Smooth muscle cell (in vitro differentiated cells): ENCODE data around the gene WASF1. TPM values are rescaled to one million over a fixed set of nuclear protein-coding genes. Genes with fewer than 3 reads are reported as not detected.

Experiments used
- DNase-seq: peaks from one replicate; lab custom pipeline; 2025; ENCODE audit not compliant: unreplicated experiment; lab: John Stamatoyannopoulos, UW
- H2AFZ ChIP-seq: fragments of 200-600 bp; sonication (generic); 2 replicates; pipeline ENCODE4 v1.6.0; 2016; ENCODE audit warnings: antibody characterized with exemption, low read depth, mild to moderate bottlenecking
- H3F3A ChIP-seq: fragments of 200-600 bp; sonication (generic); 2 replicates; pipeline ENCODE4 v1.6.0; 2017; ENCODE audit warnings: antibody characterized with exemption, low read depth
- H3K27ac ChIP-seq: fragments of 200-600 bp; sonication (generic); 2 replicates; pipeline ENCODE4 v1.5.1; 2016; ENCODE audit warnings: low read depth, mild to moderate bottlenecking
- H3K27me3 ChIP-seq: fragments of 200-600 bp; sonication (generic); 2 replicates; pipeline ENCODE4 v1.6.1; 2016; ENCODE audit warnings: low read depth, mild to moderate bottlenecking
- H3K36me3 ChIP-seq: fragments of 200-600 bp; sonication (generic); 2 replicates; pipeline ENCODE4 v1.5.1; 2016; ENCODE audit warnings: low read depth
- H3K4me1 ChIP-seq: fragments of 200-600 bp; sonication (generic); 2 replicates; pipeline ENCODE4 v1.5.1; 2016; ENCODE audit warnings: low read depth
- H3K4me2 ChIP-seq: fragments of 200-600 bp; sonication (generic); 2 replicates; pipeline ENCODE4 v1.6.0; 2016; ENCODE audit warnings: mild to moderate bottlenecking
- H3K4me3 ChIP-seq: fragments of 200-600 bp; sonication (generic); 2 replicates; pipeline ENCODE4 v1.5.1; 2016; ENCODE audit warnings: mild to moderate bottlenecking
- H3K79me2 ChIP-seq: fragments of 200-600 bp; sonication (generic); 2 replicates; pipeline ENCODE4 v1.6.0; 2016; ENCODE audit warnings: low read depth, mild to moderate bottlenecking
- H3K9ac ChIP-seq: fragments of 200-600 bp; sonication (generic); 2 replicates; pipeline ENCODE4 v1.6.0; 2016; ENCODE audit warnings: low read depth
- H3K9me3 ChIP-seq: fragments of 200-600 bp; sonication (generic); replicated peaks from 2 replicates; pipeline ENCODE4 v1.5.1; 2016; ENCODE audit warnings: low read depth
- H4K20me1 ChIP-seq: fragments of 200-600 bp; sonication (generic); 2 replicates; pipeline ENCODE4 v1.6.0; 2016; ENCODE audit warnings: low read depth
- WGBS: methylation state at CpG from one replicate; pipeline ENCODE4 v1.1.7; 2016; ENCODE audit warnings: low lambda C conversion rate; 5-methylcytosine and 5-hydroxymethylcytosine counted together
- polyA plus RNA-seq: library from polyadenylated mRNA; unstranded; fragments of >200 nt; fragmentation: Nextera tagmentation; extraction: Ambion mirVana; gene quantifications from 2 replicates; pipeline ENCODE4 v1.2.1, GENCODE V29; 2016
- total RNA-seq: library from RNA; depleted of rRNA; stranded (reverse); fragments of >200 nt; gene quantifications from 2 replicates; pipeline ENCODE4 v1.2.3, GENCODE V29; 2014
- TF ChIP-seq, protein P1 (sequence below): fragments of 200-600 bp; sonication (generic); IDR thresholded peaks from 2 replicates; pipeline ENCODE4 v1.5.1; 2017; ENCODE audit warnings: borderline replicate concordance, mild to moderate bottlenecking, antibody characterized with exemption; ENCODE audit not compliant: insufficient read depth, poor library complexity, severe bottlenecking

WASF1 gene
- total and polyA plus RNA-seq, 2 experiments from 2014 or later = 16.9 to 26.5 TPM

DNA sequence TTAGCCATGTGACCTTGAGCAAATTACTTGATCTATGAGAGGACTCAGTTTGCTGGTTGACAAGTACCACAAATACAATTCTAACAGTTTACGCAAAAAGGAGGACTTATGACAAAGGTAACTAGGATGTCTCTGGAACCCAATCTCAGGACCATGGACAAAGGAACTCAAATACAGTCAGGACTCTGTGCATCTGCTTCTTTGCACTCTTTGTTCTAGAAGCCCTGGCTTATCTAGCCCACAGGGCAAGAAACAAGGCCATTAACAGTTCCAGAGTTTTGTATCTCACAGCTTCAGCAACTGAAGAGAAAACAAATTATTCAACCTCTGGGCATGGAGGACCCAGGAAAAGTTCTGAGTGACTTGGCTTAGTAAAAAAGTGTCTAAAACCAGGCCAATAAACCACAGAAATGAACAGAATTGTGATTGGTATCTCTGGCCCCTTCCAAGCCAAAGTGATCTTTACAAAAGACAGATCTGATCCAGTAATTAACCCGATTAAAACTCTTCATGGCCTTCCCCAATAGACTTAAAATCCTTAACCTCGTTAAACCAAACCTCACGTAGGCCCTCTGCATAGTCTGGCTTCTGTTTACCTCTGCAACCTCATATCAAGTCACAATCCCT lies 5.9 kb downstream of the WASF1 start:
- Histone ChIP-seq H3K27me3 (no peaks in the 10 kb centered on the region), H3K4me1 (peaks cover 19% of the 10 kb centered on the region), H4K20me1 (peaks cover 90% of the 10 kb centered on the region), H3K9ac (no peak overlapping the region), H3K36me3 (no peaks in the 10 kb centered on the region), H3K4me3 (no peak overlapping the region), H3K79me2 (peaks cover 91% of the 10 kb centered on the region), H3K27ac (no peak overlapping the region), H3F3A (no peaks in the 10 kb centered on the region), H2AFZ (no peak overlapping the region), H3K4me2 (no peak overlapping the region), H3K9me3 (no peaks in the 10 kb centered on the region)
- WGBS = 76% methylated on average over 4 of the region's 4 CpGs
- DNase-seq = no peak
- TF ChIP-seq, protein P1, sequence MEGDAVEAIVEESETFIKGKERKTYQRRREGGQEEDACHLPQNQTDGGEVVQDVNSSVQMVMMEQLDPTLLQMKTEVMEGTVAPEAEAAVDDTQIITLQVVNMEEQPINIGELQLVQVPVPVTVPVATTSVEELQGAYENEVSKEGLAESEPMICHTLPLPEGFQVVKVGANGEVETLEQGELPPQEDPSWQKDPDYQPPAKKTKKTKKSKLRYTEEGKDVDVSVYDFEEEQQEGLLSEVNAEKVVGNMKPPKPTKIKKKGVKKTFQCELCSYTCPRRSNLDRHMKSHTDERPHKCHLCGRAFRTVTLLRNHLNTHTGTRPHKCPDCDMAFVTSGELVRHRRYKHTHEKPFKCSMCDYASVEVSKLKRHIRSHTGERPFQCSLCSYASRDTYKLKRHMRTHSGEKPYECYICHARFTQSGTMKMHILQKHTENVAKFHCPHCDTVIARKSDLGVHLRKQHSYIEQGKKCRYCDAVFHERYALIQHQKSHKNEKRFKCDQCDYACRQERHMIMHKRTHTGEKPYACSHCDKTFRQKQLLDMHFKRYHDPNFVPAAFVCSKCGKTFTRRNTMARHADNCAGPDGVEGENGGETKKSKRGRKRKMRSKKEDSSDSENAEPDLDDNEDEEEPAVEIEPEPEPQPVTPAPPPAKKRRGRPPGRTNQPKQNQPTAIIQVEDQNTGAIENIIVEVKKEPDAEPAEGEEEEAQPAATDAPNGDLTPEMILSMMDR = no peak

DNA sequence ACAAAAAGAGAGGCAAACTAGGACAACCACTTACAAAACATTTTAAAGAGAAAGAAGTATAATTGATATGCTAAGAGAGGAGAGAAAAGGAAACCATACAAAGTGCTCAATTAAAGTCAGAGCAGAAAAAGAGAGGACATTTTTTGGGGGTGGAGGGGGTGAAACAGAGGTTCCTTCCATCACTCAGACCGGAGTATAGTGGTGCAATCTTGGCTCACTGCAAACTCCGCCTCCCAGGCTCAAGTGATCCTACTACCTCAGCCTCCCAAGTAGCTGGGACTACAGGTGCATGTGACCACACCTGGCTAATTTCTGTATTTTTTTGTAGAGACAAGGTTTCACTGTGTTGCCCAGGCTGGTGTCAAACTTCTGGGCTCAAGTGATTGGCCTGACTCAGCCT lies 9.4 kb downstream of the WASF1 start:
- DNase-seq = no peak
- H4K20me1 ChIP-seq = peaks cover 99% of the 10 kb centered on the region

GRCh38 chr6:110158479-110158878 lies 21.0 kb downstream of the WASF1 start:
- Histone ChIP-seq H3K9me3 (no peaks in the 10 kb centered on the region), H3F3A (no peaks in the 10 kb centered on the region), H3K36me3 (no peaks in the 10 kb centered on the region), H3K4me1 (no peaks in the 10 kb centered on the region), H3K9ac (no peak overlapping the region), H4K20me1 (peaks cover 20% of the 10 kb centered on the region), H3K27ac (no peak overlapping the region), H3K27me3 (no peaks in the 10 kb centered on the region), H3K4me3 (no peak overlapping the region), H3K79me2 (peaks cover 18% of the 10 kb centered on the region), H3K4me2 (no peak overlapping the region), H2AFZ (no peak overlapping the region)
- TF ChIP-seq, protein P1 = no peak
- no peak for DNase-seq
- WGBS = 100% methylated on average over 1 of the region's 1 CpG

More for the DNA sequence above, 9.4 kb downstream of the WASF1 start:
- H3K9ac ChIP-seq = no peak overlapping the region
- peaks cover 5% of the 10 kb centered on the region for H3K4me1 ChIP-seq
- H3K27me3 ChIP-seq = no peaks in the 10 kb centered on the region
- H3K4me2 ChIP-seq = no peak overlapping the region
- H3K79me2 ChIP-seq = peaks cover 85% of the 10 kb centered on the region
- H3K4me3 ChIP-seq = no peak overlapping the region
- TF ChIP-seq, protein P1 = no peak
- H2AFZ ChIP-seq = no peak overlapping the region
- no peaks in the 10 kb centered on the region for H3K9me3 ChIP-seq
- H3K36me3 ChIP-seq = no peaks in the 10 kb centered on the region
- no peaks in the 10 kb centered on the region for H3F3A ChIP-seq
- 90% methylated on average over 2 of the region's 2 CpGs for WGBS
- no peak overlapping the region for H3K27ac ChIP-seq

GRCh38 chr6:110147870-110148269 lies 31.6 kb downstream of the WASF1 start:
- H3K36me3 ChIP-seq = no peaks in the 10 kb centered on the region
- no peak overlapping the region for H3K27ac ChIP-seq
- DNase-seq = no peak
- H3K4me3 ChIP-seq = no peak overlapping the region
- peaks cover 6% of the 10 kb centered on the region for H3K79me2 ChIP-seq
- H3K9me3 ChIP-seq = no peaks in the 10 kb centered on the region
- WGBS = 54% methylated on average over 3 of the region's 3 CpGs
- H2AFZ ChIP-seq = no peak overlapping the region
- H3K4me2 ChIP-seq = peak overlapping the region; percentile 46
- H4K20me1 ChIP-seq = peaks cover 49% of the 10 kb centered on the region
- H3K27me3 ChIP-seq = no peaks in the 10 kb centered on the region
- H3K9ac ChIP-seq = no peak overlapping the region
- H3F3A ChIP-seq = no peaks in the 10 kb centered on the region
- no peaks in the 10 kb centered on the region for H3K4me1 ChIP-seq
- TF ChIP-seq, protein P1 = no peak
